OCI-LY7 (cell line): ENCODE data around the gene TNFRSF1A. TPM values are rescaled to one million over a fixed set of nuclear protein-coding genes. Genes with fewer than 3 reads are reported as not detected.
A peak's percentile ranks its signal among the peaks of the same experiment; 100 is the strongest.

Experiments used
- BruUV-seq: library from RNA; stranded (reverse); fragments of 400-500 nt; replicated peaks from 2 replicates; lab custom pipeline; 2021; lab: Mats Ljungman, UMichigan
- CTCF ChIA-PET: fragments of 300-600 bp; sonication (Branson Sonifier 250); formaldehyde crosslinking; loops from one replicate; lab custom pipeline; 2022; ENCODE audit warnings: antibody characterized with exemption; ENCODE audit not compliant: unreplicated experiment; lab: Charles Lee
- POLR2A ChIA-PET: fragments of 300-600 bp; sonication (Branson Sonifier 250); formaldehyde crosslinking; loops from one replicate; lab custom pipeline; 2022; ENCODE audit warnings: antibody characterized with exemption; lab: Charles Lee
- DNase-seq: peaks from one replicate; pipeline ENCODE4 v3.0.0-alpha.2; 2015; ENCODE audit warnings: low spot score
- H2AFZ ChIP-seq: fragments of 200-600 bp; sonication (generic), shearing (Covaris generic); 2 replicates; pipeline ENCODE4 v1.6.1; 2014; ENCODE audit warnings: mild to moderate bottlenecking, antibody characterized with exemption, low read length, moderate library complexity
- H3K27ac ChIP-seq: fragments of 200-600 bp; sonication (generic); 2 replicates; pipeline ENCODE4 v1.5.1; 2014; ENCODE audit warnings: mixed run types, low read depth, mild to moderate bottlenecking, moderate library complexity, low read length, inconsistent platforms; ENCODE audit not compliant: poor library complexity, severe bottlenecking
- H3K36me3 ChIP-seq: fragments of 200-600 bp; sonication (generic); 2 replicates; pipeline ENCODE4 v1.6.1; 2014; ENCODE audit warnings: mild to moderate bottlenecking, antibody characterized with exemption, low read length, moderate library complexity, mixed read lengths; ENCODE audit not compliant: insufficient read depth
- H3K4me1 ChIP-seq: fragments of 200-600 bp; sonication (generic); 2 replicates; pipeline ENCODE4 v1.5.1; 2014; ENCODE audit warnings: mild to moderate bottlenecking, low read length; ENCODE audit not compliant: insufficient read depth, poor library complexity, severe bottlenecking
- H3K4me2 ChIP-seq: fragments of 200-600 bp; sonication (generic); 2 replicates; pipeline ENCODE4 v1.6.1; 2014; ENCODE audit warnings: mild to moderate bottlenecking, low read length
- H3K4me3 ChIP-seq: fragments of 200-600 bp; sonication (generic); 2 replicates; pipeline ENCODE4 v1.5.1; 2014; ENCODE audit warnings: mild to moderate bottlenecking, low read depth, low read length; ENCODE audit not compliant: poor library complexity, severe bottlenecking
- H3K79me2 ChIP-seq: fragments of 200-600 bp; sonication (generic); 2 replicates; pipeline ENCODE4 v1.6.1; 2016; ENCODE audit warnings: low read depth, mild to moderate bottlenecking, low read length, moderate library complexity, mixed read lengths; ENCODE audit not compliant: insufficient read depth
- H3K9me2 ChIP-seq: fragments of 200-600 bp; sonication (generic); 2 replicates; pipeline ENCODE4 v1.6.1; 2016; ENCODE audit warnings: mild to moderate bottlenecking, low read length, mixed read lengths; ENCODE audit not compliant: insufficient read depth
- H3K9me3 ChIP-seq: fragments of 200-600 bp; sonication (generic); 2 replicates; pipeline ENCODE4 v1.6.1; 2014; ENCODE audit warnings: mild to moderate bottlenecking, mixed run types, low read length, mixed read lengths
- H4K20me1 ChIP-seq: fragments of 200-600 bp; sonication (generic); 2 replicates; pipeline ENCODE4 v1.6.1; 2014; ENCODE audit warnings: mild to moderate bottlenecking, antibody characterized with exemption, low read length, moderate library complexity, mixed read lengths; ENCODE audit not compliant: insufficient read depth
- EZH2phosphoT487 ChIP-seq: fragments of 200-600 bp; sonication (generic); IDR thresholded peaks from 2 replicates; pipeline ENCODE4 v1.6.1; 2018; ENCODE audit warnings: low read depth, borderline replicate concordance, mild to moderate bottlenecking, mixed run types, antibody characterized with exemption, low read length, moderate library complexity, mixed read lengths
- intact Hi-C: fragments of 100-400 bp; cut with micrococcal nuclease; formaldehyde crosslinking; loops from one replicate; pipeline ENCODE4 v1.10.0; 2022; ENCODE audit not compliant: unreplicated experiment
- total RNA-seq, 2 experiments: library from RNA; depleted of rRNA in 1 of 2; stranded (reverse); fragments of >200 nt in 1 of 2; shearing (Covaris generic) in 1 of 2; gene quantifications; 2 replicates each; pipeline ENCODE4 v1.2.3, GENCODE V29; 2014 to 2022
- TF ChIP-seq, protein P1 (sequence below): fragments of 200-600 bp; sonication (generic); conservative IDR thresholded peaks from 2 replicates; pipeline ENCODE4 v1.5.1; 2014; ENCODE audit warnings: mild to moderate bottlenecking, antibody characterized with exemption, low read length, moderate library complexity, mixed read lengths

Gene TNFRSF1A
- total RNA-seq, 2 experiments from 2014 or later, result 37.3 to 50.9 TPM

DNA sequence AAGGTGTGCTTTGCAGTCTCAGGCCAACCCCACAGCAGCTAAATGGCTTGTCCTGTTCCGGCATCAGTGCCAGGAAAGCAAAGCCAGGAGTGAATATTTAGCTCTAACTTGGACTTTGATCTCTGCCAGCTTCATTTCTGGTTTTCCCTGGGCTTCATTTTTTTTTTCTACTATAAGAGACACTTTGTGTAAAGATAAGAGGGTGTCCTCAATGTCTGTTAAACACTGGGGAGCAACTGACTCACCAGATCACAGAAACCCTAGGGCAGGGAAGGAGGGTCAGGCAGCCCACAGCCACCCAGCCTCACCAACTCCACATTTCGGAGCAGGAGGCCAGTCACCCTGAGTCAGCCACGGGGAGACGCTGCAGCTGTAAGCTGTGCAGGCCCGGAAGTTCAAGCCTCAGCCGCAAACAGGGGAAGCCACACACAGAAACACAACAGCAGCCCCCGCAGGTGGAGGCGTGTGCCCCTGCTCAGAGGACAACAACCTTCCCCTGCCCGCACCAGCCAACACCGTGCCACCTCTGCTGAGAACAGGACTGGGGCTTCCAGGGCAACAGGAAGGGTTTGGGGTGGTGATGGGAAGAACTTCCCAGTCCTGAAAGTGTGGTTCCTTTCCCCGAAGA, 6.3 kb downstream of the TNFRSF1A start:
- peaks cover 72% of the 10 kb centered on the region for H3K4me1 ChIP-seq
- peak overlapping the region; percentile 53 for H3K4me3 ChIP-seq
- peak; percentile 90 for DNase-seq
- CTCF ChIA-PET, result interaction anchor here (0.6 to 1.8 kb wide), 5 partner anchors 9 to 130 kb away, joined by 3 to 9 read pairs (median 4); no protein-coding TSS in a partner anchor
- H3K36me3 ChIP-seq, result peaks cover 45% of the 10 kb centered on the region
- H3K79me2 ChIP-seq, result peaks cover 47% of the 10 kb centered on the region; the same call in 1 of the 2 replicates
- POLR2A ChIA-PET, result interaction anchor here (0.6 to 4.0 kb wide), 7 partner anchors 9 to 90 kb away, joined by 3 to 55 read pairs (median 5); no protein-coding TSS in a partner anchor
- peak overlapping the region; percentile 80 for H3K27ac ChIP-seq
- TF ChIP-seq EZH2phosphoT487, result no peak
- TF ChIP-seq, protein P1, sequence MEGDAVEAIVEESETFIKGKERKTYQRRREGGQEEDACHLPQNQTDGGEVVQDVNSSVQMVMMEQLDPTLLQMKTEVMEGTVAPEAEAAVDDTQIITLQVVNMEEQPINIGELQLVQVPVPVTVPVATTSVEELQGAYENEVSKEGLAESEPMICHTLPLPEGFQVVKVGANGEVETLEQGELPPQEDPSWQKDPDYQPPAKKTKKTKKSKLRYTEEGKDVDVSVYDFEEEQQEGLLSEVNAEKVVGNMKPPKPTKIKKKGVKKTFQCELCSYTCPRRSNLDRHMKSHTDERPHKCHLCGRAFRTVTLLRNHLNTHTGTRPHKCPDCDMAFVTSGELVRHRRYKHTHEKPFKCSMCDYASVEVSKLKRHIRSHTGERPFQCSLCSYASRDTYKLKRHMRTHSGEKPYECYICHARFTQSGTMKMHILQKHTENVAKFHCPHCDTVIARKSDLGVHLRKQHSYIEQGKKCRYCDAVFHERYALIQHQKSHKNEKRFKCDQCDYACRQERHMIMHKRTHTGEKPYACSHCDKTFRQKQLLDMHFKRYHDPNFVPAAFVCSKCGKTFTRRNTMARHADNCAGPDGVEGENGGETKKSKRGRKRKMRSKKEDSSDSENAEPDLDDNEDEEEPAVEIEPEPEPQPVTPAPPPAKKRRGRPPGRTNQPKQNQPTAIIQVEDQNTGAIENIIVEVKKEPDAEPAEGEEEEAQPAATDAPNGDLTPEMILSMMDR, result peak; percentile 89
- H2AFZ ChIP-seq, result peak overlapping the region; percentile 16; the same call in 1 of the 2 replicates
- H4K20me1 ChIP-seq, result no peaks in the 10 kb centered on the region
- H3K9me2 ChIP-seq, result no peaks in the 10 kb centered on the region
- intact Hi-C loops, result loop anchor here (1.0 to 5.0 kb wide), 4 partner anchors 32 to 197 kb away; partner anchors contain the start of gene GAPDH
- BruUV-seq, result no TSS peak
- H3K9me3 ChIP-seq, result no peaks in the 10 kb centered on the region
- peak overlapping the region; percentile 81 for H3K4me2 ChIP-seq

DNA sequence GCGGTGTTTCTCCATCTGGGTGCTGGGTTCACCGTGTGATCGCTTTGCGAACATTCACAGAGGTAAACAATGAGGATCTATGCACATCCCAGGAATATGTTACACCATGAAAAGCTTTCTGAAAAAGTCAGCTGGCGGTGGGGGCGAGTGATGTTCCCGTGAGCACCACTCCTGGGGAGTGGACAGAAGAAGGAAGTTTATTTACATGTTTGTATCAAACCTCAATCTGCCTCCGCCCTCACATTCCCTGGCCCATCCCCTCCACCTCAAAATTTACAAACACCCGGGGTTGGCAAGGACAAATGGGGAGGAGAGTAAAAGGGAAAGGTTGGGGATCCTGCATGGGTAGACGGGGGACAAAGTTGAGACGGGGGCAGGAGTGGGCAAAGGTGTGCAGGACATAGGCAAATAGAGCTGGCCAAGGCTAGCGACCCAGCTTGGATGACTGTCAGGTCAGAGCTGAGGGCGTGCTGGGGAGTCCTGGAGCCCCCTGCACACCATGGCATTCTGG, 6.9 kb downstream of the TNFRSF1A start:
- Histone ChIP-seq H4K20me1 (no peaks in the 10 kb centered on the region), H3K4me2 (peak overlapping the region; percentile 81), H3K36me3 (peaks cover 50% of the 10 kb centered on the region), H3K9me3 (no peaks in the 10 kb centered on the region), H3K79me2 (peaks cover 42% of the 10 kb centered on the region; the same call in 1 of the 2 replicates), H3K4me3 (peak overlapping the region; percentile 53), H3K9me2 (no peaks in the 10 kb centered on the region), H3K27ac (peak overlapping the region; percentile 80), H2AFZ (no peak overlapping the region), H3K4me1 (peaks cover 72% of the 10 kb centered on the region)
- BruUV-seq, result no TSS peak
- intact Hi-C loops, result loop anchor here (1.0 to 5.0 kb wide), 4 partner anchors 32 to 197 kb away; partner anchors contain the start of gene GAPDH
- TF ChIP-seq, protein P1, result no peak
- no peak for TF ChIP-seq EZH2phosphoT487
- no peak for DNase-seq
- ChIA-PET POLR2A (interaction anchor here (0.8 to 4.0 kb wide), 5 partner anchors 10 to 91 kb away, joined by 3 to 55 read pairs (median 6); no protein-coding TSS in a partner anchor), CTCF (interaction anchor here (0.6 to 1.8 kb wide), 6 partner anchors 8 to 131 kb away, joined by 3 to 9 read pairs (median 4); no protein-coding TSS in a partner anchor)
